ENCODE data around the gene OLIG1. TPM values are rescaled to one million over a fixed set of nuclear protein-coding genes. Genes with fewer than 3 reads are reported as not detected.

OLIG1 gene
- total and polyA plus RNA-seq, 2 of the 13 experiments (the other 11 are each of a cell fraction or from before 2014, with no cell fraction given) = not detected

- Histone ChIP-seq H3K4me2 (ENCODE audit: low read depth, low read length) (no peak overlapping the region), H2AFZ (ENCODE audit: low read length) (no peak overlapping the region), H3K27me3 (ENCODE audit: control insufficient read depth in 1 of 2, insufficient read depth in 2 of 2, low read length in 2 of 2) (peaks cover 20 to 94% of the 10 kb centered on the region in 2 experiments), H3K4me1 (ENCODE audit: insufficient read depth, low read length) (no peaks in the 10 kb centered on the region), H3K79me2 (ENCODE audit: insufficient read depth, low read length) (no peaks in the 10 kb centered on the region), H3K36me3 (replicated peaks in 1 of 2; ENCODE audit: control insufficient read depth in 1 of 2, insufficient read depth in 2 of 2, low read length in 2 of 2) (no peaks in the 10 kb centered on the region), H3K9me3 (ENCODE audit: low read length) (no peaks in the 10 kb centered on the region), H3K4me3 (replicated peaks in 1 of 3; ENCODE audit: insufficient read depth in 1 of 3, low read depth in 2 of 3, low read length in 3 of 3) (no peak overlapping the region), H4K20me1 (ENCODE audit: insufficient read depth, low read length) (no peaks in the 10 kb centered on the region), H3K9ac (ENCODE audit: insufficient read depth, low read depth, low read length) (no peak overlapping the region), H3K27ac (ENCODE audit: extremely low read length, insufficient read depth, low read length) (no peak overlapping the region)
- WGBS (ENCODE audit: low lambda C conversion rate) = 51% methylated on average over 19 of the region's 54 CpGs
- ATAC-seq = no peak
- POLR2A ChIA-PET = no interaction called here
- CTCF ChIA-PET (ENCODE audit: low intra/inter-chr PET ratio, low total read pairs) = no interaction called here
- no peak for TF ChIP-seq ONECUT2 (CRISPR knock-in tag; IDR thresholded peaks at IDR 0.05)
- TF ChIP-seq ATF2 (CRISPR knock-in tag; IDR thresholded peaks at IDR 0.05) = no peak
- TF ChIP-seq, protein P1, sequence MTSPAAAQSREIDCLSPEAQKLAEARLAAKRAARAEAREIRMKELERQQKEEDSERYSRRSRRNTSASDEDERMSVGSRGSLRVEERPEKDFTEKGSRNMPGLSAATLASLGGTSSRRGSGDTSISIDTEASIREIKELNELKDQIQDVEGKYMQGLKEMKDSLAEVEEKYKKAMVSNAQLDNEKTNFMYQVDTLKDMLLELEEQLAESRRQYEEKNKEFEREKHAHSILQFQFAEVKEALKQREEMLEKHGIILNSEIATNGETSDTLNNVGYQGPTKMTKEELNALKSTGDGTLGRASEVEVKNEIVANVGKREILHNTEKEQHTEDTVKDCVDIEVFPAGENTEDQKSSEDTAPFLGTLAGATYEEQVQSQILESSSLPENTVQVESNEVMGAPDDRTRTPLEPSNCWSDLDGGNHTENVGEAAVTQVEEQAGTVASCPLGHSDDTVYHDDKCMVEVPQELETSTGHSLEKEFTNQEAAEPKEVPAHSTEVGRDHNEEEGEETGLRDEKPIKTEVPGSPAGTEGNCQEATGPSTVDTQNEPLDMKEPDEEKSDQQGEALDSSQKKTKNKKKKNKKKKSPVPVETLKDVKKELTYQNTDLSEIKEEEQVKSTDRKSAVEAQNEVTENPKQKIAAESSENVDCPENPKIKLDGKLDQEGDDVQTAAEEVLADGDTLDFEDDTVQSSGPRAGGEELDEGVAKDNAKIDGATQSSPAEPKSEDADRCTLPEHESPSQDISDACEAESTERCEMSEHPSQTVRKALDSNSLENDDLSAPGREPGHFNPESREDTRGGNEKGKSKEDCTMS (CRISPR knock-in tag; conservative IDR thresholded peaks at IDR 0.05) = no peak
- TF ChIP-seq, protein P2, sequence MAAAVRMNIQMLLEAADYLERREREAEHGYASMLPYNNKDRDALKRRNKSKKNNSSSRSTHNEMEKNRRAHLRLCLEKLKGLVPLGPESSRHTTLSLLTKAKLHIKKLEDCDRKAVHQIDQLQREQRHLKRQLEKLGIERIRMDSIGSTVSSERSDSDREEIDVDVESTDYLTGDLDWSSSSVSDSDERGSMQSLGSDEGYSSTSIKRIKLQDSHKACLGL (CRISPR knock-in tag; IDR thresholded peaks at IDR 0.05) = no peak
- TF ChIP-seq ZNF776 (CRISPR knock-in tag; IDR thresholded peaks at IDR 0.05) = no peak
- TF ChIP-seq RFX3 (CRISPR knock-in tag; IDR thresholded peaks at IDR 0.05) = no peak
- no peak for TF ChIP-seq ZNF317 (CRISPR knock-in tag; IDR thresholded peaks at IDR 0.05)
- no peak for TF ChIP-seq RBM22 (optimal IDR thresholded peaks at IDR 0.05; ENCODE audit: low read length)
- TF ChIP-seq, protein P3, sequence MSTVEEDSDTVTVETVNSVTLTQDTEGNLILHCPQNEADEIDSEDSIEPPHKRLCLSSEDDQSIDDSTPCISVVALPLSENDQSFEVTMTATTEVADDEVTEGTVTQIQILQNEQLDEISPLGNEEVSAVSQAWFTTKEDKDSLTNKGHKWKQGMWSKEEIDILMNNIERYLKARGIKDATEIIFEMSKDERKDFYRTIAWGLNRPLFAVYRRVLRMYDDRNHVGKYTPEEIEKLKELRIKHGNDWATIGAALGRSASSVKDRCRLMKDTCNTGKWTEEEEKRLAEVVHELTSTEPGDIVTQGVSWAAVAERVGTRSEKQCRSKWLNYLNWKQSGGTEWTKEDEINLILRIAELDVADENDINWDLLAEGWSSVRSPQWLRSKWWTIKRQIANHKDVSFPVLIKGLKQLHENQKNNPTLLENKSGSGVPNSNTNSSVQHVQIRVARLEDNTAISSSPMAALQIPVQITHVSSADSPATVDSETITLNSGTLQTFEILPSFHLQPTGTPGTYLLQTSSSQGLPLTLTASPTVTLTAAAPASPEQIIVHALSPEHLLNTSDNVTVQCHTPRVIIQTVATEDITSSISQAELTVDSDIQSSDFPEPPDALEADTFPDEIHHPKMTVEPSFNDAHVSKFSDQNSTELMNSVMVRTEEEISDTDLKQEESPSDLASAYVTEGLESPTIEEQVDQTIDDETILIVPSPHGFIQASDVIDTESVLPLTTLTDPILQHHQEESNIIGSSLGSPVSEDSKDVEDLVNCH (CRISPR knock-in tag; IDR thresholded peaks at IDR 0.05) = no peak
- TF ChIP-seq, protein P4, sequence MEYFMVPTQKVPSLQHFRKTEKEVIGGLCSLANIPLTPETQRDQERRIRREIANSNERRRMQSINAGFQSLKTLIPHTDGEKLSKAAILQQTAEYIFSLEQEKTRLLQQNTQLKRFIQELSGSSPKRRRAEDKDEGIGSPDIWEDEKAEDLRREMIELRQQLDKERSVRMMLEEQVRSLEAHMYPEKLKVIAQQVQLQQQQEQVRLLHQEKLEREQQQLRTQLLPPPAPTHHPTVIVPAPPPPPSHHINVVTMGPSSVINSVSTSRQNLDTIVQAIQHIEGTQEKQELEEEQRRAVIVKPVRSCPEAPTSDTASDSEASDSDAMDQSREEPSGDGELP (IDR thresholded peaks at IDR 0.05; ENCODE audit: borderline replicate concordance, low read depth) = no peak
- intact Hi-C loops (cut with micrococcal nuclease; ENCODE audit: unreplicated experiment) (no loop called here), in situ Hi-C loops (cut with HindIII; ENCODE audit: extremely low pct_ligation_motif_present, low pct_unique_long_range_greater_than_20kb) (no loop called here)
- FAIRE-seq = no peak
- no TSS peak for BruUV-seq (replicated peaks)
- no peak for DNase-seq (ENCODE audit: low spot score)
Observed at GRCh38 chr21:33026878-33027400, 43.0 kb upstream of the OLIG1 start.

All from HepG2 (cell line).